IMR-90 (cell line): ENCODE measurements around the gene L3MBTL4. TPM values are rescaled to one million over a fixed set of nuclear protein-coding genes. Genes with fewer than 3 reads are reported as not detected.

Experiments
- ATAC-seq: fragments of 200-7000 bp; cut with Tn5 transposase; 2 replicates; pipeline ENCODE4 v1.9.1; 2020; ENCODE audit warnings: low read depth, mild to moderate bottlenecking, moderate library complexity
- BruUV-seq: library from RNA; stranded (reverse); fragments of 400-500 nt; replicated peaks from 2 replicates; lab custom pipeline; 2021; lab: Mats Ljungman, UMichigan
- CTCF ChIA-PET: fragments of 300-600 bp; formaldehyde crosslinking; extraction: SDS; loops from one replicate; lab custom pipeline; 2021; ENCODE audit warnings: antibody characterized with exemption; lab: Yijun Ruan, JAX
- POLR2A ChIA-PET: fragments of 300-600 bp; sonication (Branson Sonifier 250); formaldehyde crosslinking; loops from one replicate; lab custom pipeline; 2022; ENCODE audit warnings: antibody characterized with exemption; ENCODE audit not compliant: unreplicated experiment; lab: Charles Lee
- DNase-seq: peaks from one replicate; pipeline ENCODE4 v3.0.0; 2013
- H2AFZ ChIP-seq: replicated peaks from 2 replicates; pipeline ENCODE3; 2013; ENCODE audit warnings: low read length, mild to moderate bottlenecking; ENCODE audit not compliant: poor library complexity
- H2AK5ac ChIP-seq: 2 replicates; pipeline ENCODE4 v1.6.1; 2013; ENCODE audit warnings: low read depth, low read length, inconsistent platforms
- H2AK9ac ChIP-seq: replicated peaks from 2 replicates; pipeline ENCODE3; 2013; ENCODE audit warnings: mild to moderate bottlenecking, low read depth, low read length, moderate library complexity; ENCODE audit not compliant: poor library complexity
- H2BK120ac ChIP-seq: 2 replicates; pipeline ENCODE4 v1.6.1; 2013; ENCODE audit warnings: low read depth, low read length, inconsistent platforms
- H2BK15ac ChIP-seq: 3 replicates; pipeline ENCODE4 v1.6.1; 2013; ENCODE audit warnings: low read depth, low read length, inconsistent platforms
- H2BK20ac ChIP-seq: 2 replicates; pipeline ENCODE4 v1.6.1; 2013; ENCODE audit warnings: low read depth, mild to moderate bottlenecking, inconsistent platforms, low read length, moderate library complexity
- H2BK5ac ChIP-seq: 2 replicates; pipeline ENCODE4 v1.6.1; 2013; ENCODE audit warnings: mild to moderate bottlenecking, low read depth, low read length, inconsistent platforms; ENCODE audit not compliant: poor library complexity, severe bottlenecking
- H3K14ac ChIP-seq: replicated peaks from 2 replicates; pipeline ENCODE4 v1.6.1; 2013; ENCODE audit warnings: low read depth, low read length, inconsistent platforms
- H3K18ac ChIP-seq: 2 replicates; pipeline ENCODE4 v1.6.1; 2013; ENCODE audit warnings: low read depth, low read length, control low read depth
- H3K23ac ChIP-seq: 2 replicates; pipeline ENCODE4 v1.6.1; 2013; ENCODE audit warnings: low read depth, low read length, inconsistent platforms
- H3K27ac ChIP-seq: 2 replicates; pipeline ENCODE4 v1.5.1; 2013; ENCODE audit warnings: mild to moderate bottlenecking, control low read depth, low read length; ENCODE audit not compliant: insufficient read depth
- H3K27me3 ChIP-seq: 2 replicates; pipeline ENCODE4 v1.6.1; 2013; ENCODE audit warnings: low read length; ENCODE audit not compliant: control insufficient read depth, insufficient read depth
- H3K36me3 ChIP-seq: 2 replicates; pipeline ENCODE4 v1.6.1; 2013; ENCODE audit warnings: low read length, mixed read lengths; ENCODE audit not compliant: control insufficient read depth, insufficient read depth
- H3K4ac ChIP-seq: 2 replicates; pipeline ENCODE4 v1.6.1; 2013; ENCODE audit warnings: low read depth, low read length, inconsistent platforms
- H3K4me1 ChIP-seq: 2 replicates; pipeline ENCODE4 v1.6.1; 2013; ENCODE audit warnings: low read length, mixed read lengths; ENCODE audit not compliant: control insufficient read depth, insufficient read depth
- H3K4me2 ChIP-seq: 2 replicates; pipeline ENCODE4 v1.6.1; 2013; ENCODE audit warnings: low read depth, mild to moderate bottlenecking, control low read depth, low read length, moderate library complexity
- H3K4me3 ChIP-seq: 2 replicates; pipeline ENCODE4 v1.5.1; 2013; ENCODE audit warnings: low read depth, mild to moderate bottlenecking, control low read depth, low read length, moderate library complexity; ENCODE audit not compliant: insufficient read depth
- H3K56ac ChIP-seq: 2 replicates; pipeline ENCODE4 v1.6.1; 2013; ENCODE audit warnings: low read length, inconsistent platforms; ENCODE audit not compliant: insufficient read depth; ENCODE audit errors: extremely low read depth
- H3K79me1 ChIP-seq, 2 experiments: 2 replicates each; pipeline ENCODE4 v1.6.1; 2013; ENCODE audit warnings: low read length in 2 of 2, inconsistent platforms in 1 of 2, low read depth in 1 of 2
- H3K9ac ChIP-seq: 2 replicates; pipeline ENCODE4 v1.6.1; 2013; ENCODE audit warnings: low read depth, low read length, control low read depth
- H3K9me1 ChIP-seq: 2 replicates; pipeline ENCODE4 v1.6.1; 2013; ENCODE audit warnings: low read length, inconsistent platforms; ENCODE audit not compliant: insufficient read depth
- H3K9me3 ChIP-seq: 2 replicates; pipeline ENCODE4 v1.6.1; 2013; ENCODE audit warnings: low read length; ENCODE audit not compliant: control insufficient read depth, insufficient read depth
- H4K20me1 ChIP-seq: 2 replicates; pipeline ENCODE4 v1.6.1; 2013; ENCODE audit warnings: low read length, inconsistent platforms; ENCODE audit not compliant: insufficient read depth
- H4K5ac ChIP-seq: 2 replicates; pipeline ENCODE4 v1.6.1; 2013; ENCODE audit warnings: mild to moderate bottlenecking, low read depth, low read length, control low read depth
- H4K8ac ChIP-seq, 2 experiments: 2 replicates each; pipeline ENCODE4 v1.6.1; 2013; ENCODE audit warnings: low read depth in 2 of 2, low read length in 2 of 2, control low read depth in 1 of 2, inconsistent platforms in 1 of 2
- H4K91ac ChIP-seq: 2 replicates; pipeline ENCODE4 v1.6.1; 2013; ENCODE audit warnings: low read depth, low read length, inconsistent platforms; ENCODE audit not compliant: insufficient read depth
- CEBPB ChIP-seq: IDR thresholded peaks from 2 replicates; pipeline ENCODE4 v1.6.1; 2012; ENCODE audit warnings: low read depth, low read length, improper control_type of control experiment
- MAZ ChIP-seq: IDR thresholded peaks from 2 replicates; pipeline ENCODE4 v1.6.1; 2012; ENCODE audit warnings: low read depth, mild to moderate bottlenecking, low read length, improper control_type of control experiment, moderate library complexity, borderline replicate concordance
- RFX5 ChIP-seq: IDR thresholded peaks from 2 replicates; pipeline ENCODE4 v1.8.0; 2012; ENCODE audit warnings: low read depth, mild to moderate bottlenecking, low read length, moderate library complexity
- WGBS, 2 experiments: methylation state at CpG; one replicate each; pipeline versions ENCODE4 v1.1.5 to v1.1.7; 2013; ENCODE audit warnings: missing lambda C conversion rate in 2 of 2; ENCODE audit not compliant: insufficient read length in 1 of 2; ENCODE audit errors: extremely low coverage in 2 of 2; 5-methylcytosine and 5-hydroxymethylcytosine counted together
- dilution Hi-C: fragments of 300-500 bp; cut with HindIII; formaldehyde crosslinking; loops from one replicate; pipeline ENCODE4 v1.14.3; 2018; ENCODE audit warnings: low sequenced_read_pairs; ENCODE audit not compliant: unreplicated experiment
- in situ Hi-C: fragments of 300-500 bp; cut with MboI; formaldehyde crosslinking; loops from 3 replicates; pipeline ENCODE4 v1.14.3; 2019; ENCODE audit warnings: low sequenced_read_pairs, inconsistent platforms, mixed read lengths
- intact Hi-C: fragments of 100-400 bp; cut with micrococcal nuclease; formaldehyde crosslinking; loops from 2 replicates; pipeline ENCODE4 v1.10.0; 2022
- microRNA-seq, 2 experiments: library from miRNA; stranded (forward) in 1 of 2; unstranded in 1 of 2; fragments of 10-50 nt in 1 of 2; fragments of <30 nt in 1 of 2; gene quantifications in 1 of 2; microRNA quantifications in 1 of 2; one replicate each; pipeline versions ENCODE3 to v1.1.0; 2013 to 2020; ENCODE audit not compliant: insufficient read depth in 1 of 2, insufficient read length in 1 of 2, unreplicated experiment in 1 of 2
- polyA plus RNA-seq, 3 experiments: library from polyadenylated mRNA; depleted of rRNA; stranded (reverse); fragments of >200 nt; gene quantifications; 2 replicates each; pipeline ENCODE4 v1.2.3, GENCODE V29; 2012; ENCODE audit warnings: low replicate concordance in 1 of 3
- small RNA-seq, 5 experiments: library from RNA; depleted of rRNA; stranded (forward); fragments of <200 nt; gene quantifications; one replicate each; pipeline ENCODE3, GENCODE V24; 2012
- total RNA-seq: library from RNA; depleted of rRNA; stranded (reverse); fragments of >200 nt; gene quantifications from 2 replicates; pipeline ENCODE4 v1.2.3, GENCODE V29; 2012

L3MBTL4 gene
- total and polyA plus RNA-seq, 2 of the 4 experiments (the other 2 are of a cell fraction): under 0.01 to 0.02 TPM

- H3K9me3 ChIP-seq: no peaks in the 10 kb centered on the region
- H4K91ac ChIP-seq: no peak overlapping the region
- H3K18ac ChIP-seq: no peak overlapping the region; the same call in 1 of the 2 replicates
- ChIA-PET POLR2A (interaction anchor here (0.7 kb wide), 1 partner anchor 310 kb away, joined by 4 read pairs; no protein-coding TSS in a partner anchor), CTCF (interaction anchor here (0.6 to 1.1 kb wide), 2 partner anchors 310 to 1365 kb away, joined by 3 to 4 read pairs; no protein-coding TSS in a partner anchor)
- DNase-seq: peak; percentile 79
- no peak overlapping the region for H2AFZ ChIP-seq
- H3K79me1 ChIP-seq: no peaks in the 10 kb centered on the region
- H3K56ac ChIP-seq: no peak overlapping the region
- H3K36me3 ChIP-seq: no peaks in the 10 kb centered on the region
- ATAC-seq: peak; percentile 59
- H3K4me3 ChIP-seq: no peak overlapping the region
- no peaks in the 10 kb centered on the region; the same call in 1 of the 2 replicates for H3K9me1 ChIP-seq
- no peak overlapping the region for H3K27ac ChIP-seq
- no peak overlapping the region for H3K4ac ChIP-seq
- H3K4me2 ChIP-seq: no peak overlapping the region
- no peak overlapping the region for H3K9ac ChIP-seq
- WGBS, 2 experiments: no CpG with 5 or more reads among the region's 2 CpGs
- H2BK5ac ChIP-seq: no peak overlapping the region
- H3K14ac ChIP-seq: no peak overlapping the region
- intact Hi-C loops: no loop called here
- H4K20me1 ChIP-seq: no peaks in the 10 kb centered on the region
- no peak overlapping the region for H3K23ac ChIP-seq
- H2AK5ac ChIP-seq: no peak overlapping the region
- in situ Hi-C loops: no loop called here
- H2AK9ac ChIP-seq: no peak overlapping the region
- dilution Hi-C loops: no loop called here
- no peak overlapping the region for H4K8ac ChIP-seq
- H3K4me1 ChIP-seq: peaks cover 4% of the 10 kb centered on the region; the same call in 1 of the 2 replicates
- BruUV-seq: no TSS peak
- H4K5ac ChIP-seq: no peak overlapping the region
- no peak overlapping the region for H2BK20ac ChIP-seq
- H2BK120ac ChIP-seq: peak overlapping the region; percentile 53; the same call in 1 of the 2 replicates
- no peaks in the 10 kb centered on the region for H3K27me3 ChIP-seq
- TF ChIP-seq CEBPB (peak; percentile 88), MAZ (no peak), RFX5 (no peak)
- no peak overlapping the region for H2BK15ac ChIP-seq
Measured at GRCh38 chr18:5909125-5909524, 505.6 kb downstream of the L3MBTL4 start.

Small RNA genes within 50 kb of the gene (microRNA-seq; reads per million reads assigned to microRNA genes)
- not detected for gene MIR4317 (ENCODE audit: unreplicated experiment)
- not detected for gene RNU5F-3P (ENCODE audit: insufficient read depth, insufficient read length)
- gene RNU6-349P (ENCODE audit: insufficient read depth, insufficient read length): not detected

Small RNA genes within 50 kb of the gene (small RNA-seq; reads per million reads assigned to genes)
- 0 to 0.57 (median 0) reads per million in 5 experiments for gene RNU5F-3P
- 0 reads per million in 5 experiments for gene RNU6-349P
